ENCODE data around the gene WDR64.
"Not testable (repeated sequence)": the region's sequence is repeated elsewhere in the genome, so short reads cannot be mapped to it uniquely, and the experiment has no call there.

Gene WDR64

DNA sequence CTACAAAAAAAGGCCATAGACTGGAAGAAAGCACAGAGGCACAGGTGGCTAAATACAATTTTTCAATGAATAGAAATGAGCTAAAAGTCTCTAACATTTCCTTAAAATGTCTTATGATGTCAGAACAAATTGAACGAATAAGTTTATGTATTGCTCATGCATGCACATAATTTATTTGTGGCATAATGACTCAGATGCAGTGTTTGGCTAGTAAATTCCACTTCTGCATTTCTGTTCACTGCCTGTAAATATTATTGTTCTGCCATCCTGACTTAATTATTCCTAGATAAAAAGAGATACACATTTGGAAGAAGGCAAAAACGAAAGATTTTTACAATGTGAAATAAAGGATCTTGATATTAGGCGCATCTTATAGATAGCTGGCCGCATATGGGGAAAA, 169.3 kb downstream of the WDR64 start:
- no peak overlapping the region for H3K27ac ChIP-seq (ENCODE audit: low read length)
- no peaks in the 10 kb centered on the region for H3K36me3 ChIP-seq (ENCODE audit: insufficient read depth, low read depth, low read length)
- H3K9me3 ChIP-seq (ENCODE audit: insufficient read depth, low read depth, low read length): no peaks in the 10 kb centered on the region
- no peaks in the 10 kb centered on the region for H3K27me3 ChIP-seq (ENCODE audit: insufficient read depth, low read length)
- no peaks in the 10 kb centered on the region for H3K4me1 ChIP-seq (ENCODE audit: insufficient read depth, low read length)
- no peak overlapping the region for H3K4me3 ChIP-seq (ENCODE audit: low read length)
- H3K9ac ChIP-seq (ENCODE audit: low read depth, low read length): no peak overlapping the region

DNA sequence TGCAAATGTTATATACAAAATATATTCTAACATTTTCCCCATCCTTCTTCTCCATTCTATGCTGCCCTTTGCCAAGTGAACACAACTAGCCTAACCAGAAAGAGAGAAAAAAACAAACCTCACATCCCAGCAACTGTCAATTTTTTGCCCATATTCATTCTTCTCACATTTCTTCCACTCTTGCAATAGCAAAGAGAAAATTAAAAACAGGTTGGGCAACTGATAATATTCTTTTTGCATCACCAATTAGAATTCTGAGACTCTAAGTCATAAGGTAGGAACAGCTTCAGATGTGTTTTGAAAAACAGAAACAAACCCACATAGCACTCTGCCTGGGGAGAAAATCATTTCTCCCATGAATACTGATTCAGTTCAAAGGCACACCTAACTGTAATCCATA, 170.8 kb downstream of the WDR64 start:
- Histone ChIP-seq H3K36me3 (ENCODE audit: insufficient read depth, low read depth, low read length) (no peaks in the 10 kb centered on the region), H3K4me1 (ENCODE audit: insufficient read depth, low read length) (no peaks in the 10 kb centered on the region), H3K9ac (ENCODE audit: low read depth, low read length) (no peak overlapping the region), H3K27me3 (ENCODE audit: insufficient read depth, low read length) (no peaks in the 10 kb centered on the region), H3K27ac (ENCODE audit: low read length) (no peak overlapping the region), H3K4me3 (ENCODE audit: low read length) (no peak overlapping the region), H3K9me3 (ENCODE audit: insufficient read depth, low read depth, low read length) (no peaks in the 10 kb centered on the region)

DNA sequence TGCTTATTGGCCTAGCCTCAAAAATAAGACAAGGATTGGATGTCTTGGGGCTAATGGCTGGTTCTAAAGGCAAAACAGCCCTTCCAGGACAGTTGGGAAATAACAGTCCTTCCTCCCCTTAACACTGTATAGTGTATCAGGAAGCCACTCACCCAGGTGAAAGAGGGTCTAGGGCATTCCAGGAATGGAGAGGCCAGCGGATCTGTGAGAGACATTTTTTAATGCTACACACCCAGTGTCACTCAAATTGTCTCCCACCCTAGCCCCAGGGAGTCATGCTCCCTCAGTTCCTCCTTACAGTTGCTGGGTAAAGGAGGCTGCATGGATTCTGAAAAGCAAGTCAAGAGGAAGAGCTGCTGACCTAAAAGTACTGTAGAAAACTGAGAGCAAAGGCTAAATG, 171.8 kb downstream of the WDR64 start:
- H3K9ac ChIP-seq (ENCODE audit: low read depth, low read length): no peak overlapping the region
- no peaks in the 10 kb centered on the region for H3K27me3 ChIP-seq (ENCODE audit: insufficient read depth, low read length)
- no peaks in the 10 kb centered on the region for H3K4me1 ChIP-seq (ENCODE audit: insufficient read depth, low read length)
- H3K9me3 ChIP-seq (ENCODE audit: insufficient read depth, low read depth, low read length): no peaks in the 10 kb centered on the region
- H3K36me3 ChIP-seq (ENCODE audit: insufficient read depth, low read depth, low read length): no peaks in the 10 kb centered on the region
- H3K27ac ChIP-seq (ENCODE audit: low read length): no peak overlapping the region
- no peak overlapping the region for H3K4me3 ChIP-seq (ENCODE audit: low read length)

DNA sequence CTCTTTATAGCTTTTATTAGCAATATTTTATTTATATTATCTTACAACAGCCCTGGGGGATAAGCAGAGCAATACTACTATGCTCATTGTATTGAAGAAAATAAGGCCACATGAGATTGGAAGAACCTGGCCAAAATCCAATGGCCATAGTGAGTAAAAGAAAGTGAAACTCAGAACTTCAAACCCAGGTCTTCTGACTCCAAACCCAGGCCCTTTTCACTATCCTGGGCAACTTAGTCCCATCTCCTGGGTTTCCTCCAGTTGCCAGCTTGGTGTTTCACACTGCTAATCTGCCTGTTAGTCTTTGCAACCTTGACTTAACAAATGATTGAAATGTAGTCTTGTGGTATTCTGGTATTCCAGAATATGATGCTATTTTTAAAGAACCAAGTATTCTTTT, 173.5 kb downstream of the WDR64 start:
- Histone ChIP-seq H3K27ac (ENCODE audit: low read length) (no peak overlapping the region), H3K4me3 (ENCODE audit: low read length) (no peak overlapping the region), H3K36me3 (ENCODE audit: insufficient read depth, low read depth, low read length) (no peaks in the 10 kb centered on the region), H3K27me3 (ENCODE audit: insufficient read depth, low read length) (no peaks in the 10 kb centered on the region), H3K9ac (ENCODE audit: low read depth, low read length) (no peak overlapping the region), H3K9me3 (ENCODE audit: insufficient read depth, low read depth, low read length) (no peaks in the 10 kb centered on the region), H3K4me1 (ENCODE audit: insufficient read depth, low read length) (no peaks in the 10 kb centered on the region)

DNA sequence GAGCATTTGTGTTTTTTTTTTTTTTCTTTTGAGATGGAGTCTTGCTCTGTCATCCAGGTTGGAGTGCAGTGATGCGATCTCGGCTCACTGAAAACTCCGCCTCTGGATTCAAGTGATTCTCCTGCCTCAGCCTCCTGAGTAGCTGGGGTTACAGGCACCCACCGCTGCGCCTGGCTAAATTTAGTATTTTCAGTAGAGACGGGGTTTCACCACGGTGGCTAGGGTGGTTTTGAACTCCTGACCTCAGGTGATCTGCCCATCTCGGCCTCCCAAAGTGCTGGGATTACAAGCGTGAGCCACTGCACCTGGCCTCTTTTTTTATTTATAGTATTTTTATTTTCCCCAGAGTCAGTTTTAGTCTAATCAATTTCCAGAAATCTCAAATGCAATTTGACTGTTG, 174.5 kb downstream of the WDR64 start:
- H3K36me3 ChIP-seq (ENCODE audit: insufficient read depth, low read depth, low read length); H3K27me3 ChIP-seq (ENCODE audit: insufficient read depth, low read length); H3K9ac ChIP-seq (ENCODE audit: low read depth, low read length); H3K4me3 ChIP-seq (ENCODE audit: low read length); H3K27ac ChIP-seq (ENCODE audit: low read length); H3K9me3 ChIP-seq (ENCODE audit: insufficient read depth, low read depth, low read length); H3K4me1 ChIP-seq (ENCODE audit: insufficient read depth, low read length): not testable (repeated sequence)

DNA sequence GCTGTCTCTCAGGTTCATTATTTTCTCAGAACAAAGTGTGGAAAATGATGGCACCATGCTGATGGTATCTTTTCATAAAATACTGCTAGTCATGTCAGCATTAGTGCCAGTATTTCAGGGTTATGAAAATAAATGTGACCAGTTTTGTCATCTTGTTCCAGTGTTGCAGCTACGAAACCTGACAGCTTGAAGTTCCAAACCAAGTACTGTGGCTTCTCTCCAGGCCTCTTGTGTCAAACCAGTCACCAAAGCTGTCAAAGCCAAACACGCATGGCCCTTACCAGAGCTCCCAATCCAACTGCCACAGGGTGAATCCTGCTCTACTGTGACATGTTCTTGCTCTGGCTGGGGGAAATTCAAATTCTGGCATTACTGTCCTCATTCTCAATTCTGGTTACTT, 175.2 kb downstream of the WDR64 start:
- no peaks in the 10 kb centered on the region for H3K9me3 ChIP-seq (ENCODE audit: insufficient read depth, low read depth, low read length)
- no peak overlapping the region for H3K9ac ChIP-seq (ENCODE audit: low read depth, low read length)
- no peaks in the 10 kb centered on the region for H3K4me1 ChIP-seq (ENCODE audit: insufficient read depth, low read length)
- no peaks in the 10 kb centered on the region for H3K27me3 ChIP-seq (ENCODE audit: insufficient read depth, low read length)
- no peaks in the 10 kb centered on the region for H3K36me3 ChIP-seq (ENCODE audit: insufficient read depth, low read depth, low read length)
- H3K4me3 ChIP-seq (ENCODE audit: low read length): no peak overlapping the region
- no peak overlapping the region for H3K27ac ChIP-seq (ENCODE audit: low read length)

DNA sequence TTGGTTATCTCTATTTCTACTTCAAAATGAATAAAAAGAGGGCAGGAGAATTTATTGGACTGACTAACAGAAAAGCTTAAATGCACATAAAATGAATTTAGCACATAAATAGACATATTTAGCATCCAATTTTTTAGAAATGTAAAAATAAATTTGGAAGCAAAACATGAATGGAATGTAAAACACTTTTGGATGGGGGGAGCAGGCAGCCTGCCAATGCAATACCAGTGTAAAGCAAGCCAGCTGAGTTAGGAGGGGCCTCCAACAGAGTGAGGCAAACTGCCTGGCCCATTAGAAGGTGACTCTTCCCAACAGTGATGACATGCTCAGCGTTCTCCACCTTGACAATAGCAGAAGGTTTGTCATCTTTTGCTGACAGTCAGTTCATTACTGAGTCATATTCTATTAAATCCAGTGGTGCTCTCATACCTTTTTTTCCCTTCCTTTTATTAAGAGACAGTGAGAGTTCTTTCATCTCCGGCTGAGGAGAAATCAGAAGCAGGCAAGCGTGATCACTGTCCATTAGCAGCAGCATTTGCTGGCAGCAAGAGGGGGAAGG, 176.5 kb downstream of the WDR64 start:
- Histone ChIP-seq H3K27ac (ENCODE audit: low read length) (no peak overlapping the region), H3K9me3 (ENCODE audit: insufficient read depth, low read depth, low read length) (no peaks in the 10 kb centered on the region), H3K4me1 (ENCODE audit: insufficient read depth, low read length) (no peaks in the 10 kb centered on the region), H3K27me3 (ENCODE audit: insufficient read depth, low read length) (no peaks in the 10 kb centered on the region), H3K9ac (ENCODE audit: low read depth, low read length) (no peak overlapping the region), H3K4me3 (ENCODE audit: low read length) (no peak overlapping the region), H3K36me3 (ENCODE audit: insufficient read depth, low read depth, low read length) (no peaks in the 10 kb centered on the region)

DNA sequence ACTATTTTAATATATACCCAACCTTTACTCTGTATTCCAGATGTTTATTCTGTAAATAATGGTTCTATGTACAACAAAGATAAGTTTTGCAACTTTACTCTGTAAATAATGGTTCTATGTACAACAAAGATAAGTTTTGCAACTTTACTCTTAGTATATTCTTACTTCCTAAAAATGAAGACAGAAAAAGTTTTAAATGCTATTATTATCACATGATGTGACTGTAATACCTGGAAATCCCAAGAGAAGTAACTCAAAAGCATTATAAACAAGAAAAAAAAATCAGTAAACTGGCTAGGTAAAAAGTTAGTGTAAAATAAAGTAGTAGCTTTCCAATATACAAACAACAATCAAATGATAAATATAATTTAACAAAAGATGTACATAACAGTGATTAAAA, 177.4 kb downstream of the WDR64 start:
- Histone ChIP-seq H3K9ac (ENCODE audit: low read depth, low read length) (no peak overlapping the region), H3K27ac (ENCODE audit: low read length) (no peak overlapping the region), H3K27me3 (ENCODE audit: insufficient read depth, low read length) (no peaks in the 10 kb centered on the region), H3K4me1 (ENCODE audit: insufficient read depth, low read length) (no peaks in the 10 kb centered on the region), H3K36me3 (ENCODE audit: insufficient read depth, low read depth, low read length) (no peaks in the 10 kb centered on the region), H3K4me3 (ENCODE audit: low read length) (no peak overlapping the region), H3K9me3 (ENCODE audit: insufficient read depth, low read depth, low read length) (no peaks in the 10 kb centered on the region)

DNA sequence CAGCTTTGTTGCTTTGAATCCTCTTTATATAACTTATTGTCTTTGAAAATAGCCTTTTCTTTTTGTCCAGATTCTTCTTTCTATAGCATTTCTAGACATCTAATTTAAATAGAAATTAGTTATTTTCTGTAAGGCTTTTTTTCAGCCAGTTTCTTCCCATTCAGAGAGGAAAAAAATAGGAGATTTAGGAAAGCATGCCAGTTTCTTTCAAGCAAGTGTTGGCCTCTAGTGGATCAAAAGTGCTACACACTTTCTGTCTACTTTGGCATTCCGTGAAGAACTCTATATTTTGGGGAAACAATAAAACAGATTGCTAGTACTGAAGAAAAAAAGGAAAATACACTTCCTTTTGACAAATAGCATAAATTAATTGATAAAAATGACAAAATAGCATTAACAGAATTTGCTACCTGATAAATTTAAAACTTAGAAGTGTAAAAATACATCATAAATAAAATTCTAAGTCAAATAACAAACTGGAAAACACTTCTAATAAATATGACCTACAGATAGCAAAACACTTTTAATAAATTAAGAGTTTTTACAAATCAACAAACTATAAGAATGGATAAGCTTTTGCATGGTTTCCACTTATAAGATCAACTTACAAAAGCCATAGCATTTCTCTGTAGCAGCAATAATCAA, 182.8 kb downstream of the WDR64 start:
- no peaks in the 10 kb centered on the region for H3K4me1 ChIP-seq (ENCODE audit: insufficient read depth, low read length)
- H3K4me3 ChIP-seq (ENCODE audit: low read length): no peak overlapping the region
- H3K9ac ChIP-seq (ENCODE audit: low read depth, low read length): no peak overlapping the region
- H3K9me3 ChIP-seq (ENCODE audit: insufficient read depth, low read depth, low read length): no peaks in the 10 kb centered on the region
- no peaks in the 10 kb centered on the region for H3K36me3 ChIP-seq (ENCODE audit: insufficient read depth, low read depth, low read length)
- H3K27me3 ChIP-seq (ENCODE audit: insufficient read depth, low read length): no peaks in the 10 kb centered on the region
- H3K27ac ChIP-seq (ENCODE audit: low read length): no peak overlapping the region

DNA sequence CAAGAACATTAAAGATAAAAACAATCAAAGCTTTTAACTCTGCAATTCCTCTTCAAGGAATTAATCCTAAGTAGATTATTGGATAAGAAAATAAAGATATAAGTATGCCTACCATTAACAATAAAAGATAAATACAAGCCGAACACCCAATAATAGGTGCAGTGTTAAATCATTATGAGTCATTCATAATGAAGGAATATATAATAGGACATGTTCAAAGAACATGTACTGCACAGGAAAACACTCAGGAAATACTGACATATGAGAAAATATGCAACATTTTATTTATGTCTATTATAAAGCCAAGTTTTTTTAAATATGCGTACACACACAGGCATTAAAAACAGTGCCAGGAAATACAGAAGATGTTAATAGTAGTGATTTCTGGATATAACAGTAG, 184.9 kb downstream of the WDR64 start:
- H3K9me3 ChIP-seq (ENCODE audit: insufficient read depth, low read depth, low read length): no peaks in the 10 kb centered on the region
- H3K27me3 ChIP-seq (ENCODE audit: insufficient read depth, low read length): no peaks in the 10 kb centered on the region
- H3K27ac ChIP-seq (ENCODE audit: low read length): no peak overlapping the region
- no peaks in the 10 kb centered on the region for H3K36me3 ChIP-seq (ENCODE audit: insufficient read depth, low read depth, low read length)
- H3K4me1 ChIP-seq (ENCODE audit: insufficient read depth, low read length): peaks cover under 1% of the 10 kb centered on the region; the same call in 1 of the 2 replicates
- no peak overlapping the region for H3K9ac ChIP-seq (ENCODE audit: low read depth, low read length)
- H3K4me3 ChIP-seq (ENCODE audit: low read length): no peak overlapping the region

DNA sequence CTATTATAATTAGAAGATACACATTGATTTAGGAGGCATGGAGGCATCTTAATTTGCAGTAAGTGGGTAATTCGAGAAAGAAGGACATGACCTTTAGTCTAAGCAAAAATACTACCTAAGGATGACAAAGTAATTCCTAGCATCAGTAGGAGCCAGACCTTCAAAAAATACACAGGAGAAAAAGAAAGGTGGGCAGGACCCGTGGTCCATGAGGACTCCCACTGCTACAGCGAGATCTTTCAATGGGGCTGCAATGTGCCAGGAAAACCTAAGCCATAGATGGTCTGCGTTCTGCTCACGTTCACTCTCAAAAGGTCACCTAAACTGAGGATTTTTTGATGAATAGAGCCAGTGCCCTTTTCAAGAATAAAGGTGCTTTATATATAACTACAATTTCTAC, 185.3 kb downstream of the WDR64 start:
- no peak overlapping the region for H3K9ac ChIP-seq (ENCODE audit: low read depth, low read length)
- peaks cover 6% of the 10 kb centered on the region; the same call in 1 of the 2 replicates for H3K4me1 ChIP-seq (ENCODE audit: insufficient read depth, low read length)
- H3K27ac ChIP-seq (ENCODE audit: low read length): no peak overlapping the region
- no peak overlapping the region for H3K4me3 ChIP-seq (ENCODE audit: low read length)
- no peaks in the 10 kb centered on the region for H3K36me3 ChIP-seq (ENCODE audit: insufficient read depth, low read depth, low read length)
- H3K9me3 ChIP-seq (ENCODE audit: insufficient read depth, low read depth, low read length): no peaks in the 10 kb centered on the region
- no peaks in the 10 kb centered on the region for H3K27me3 ChIP-seq (ENCODE audit: insufficient read depth, low read length)

DNA sequence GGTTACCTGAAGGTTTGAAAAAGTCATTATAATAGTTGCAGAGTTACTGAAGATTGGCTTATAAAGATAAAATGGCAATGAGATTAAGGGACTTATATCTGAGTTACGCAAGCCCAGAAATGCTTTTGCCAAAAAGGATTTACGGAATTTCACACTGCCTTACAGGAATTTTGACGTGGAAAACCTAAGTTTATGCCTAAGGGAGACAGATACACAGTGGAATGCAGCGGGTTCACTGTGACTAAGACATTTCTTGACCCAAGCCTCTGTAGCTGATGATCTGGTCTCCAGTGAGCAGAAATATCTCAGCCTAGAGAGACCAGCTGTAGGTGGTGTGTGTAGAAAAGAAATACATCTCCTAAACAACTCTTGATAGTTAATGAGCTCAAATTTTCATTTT, 185.8 kb downstream of the WDR64 start:
- no peaks in the 10 kb centered on the region for H3K36me3 ChIP-seq (ENCODE audit: insufficient read depth, low read depth, low read length)
- peaks cover 6% of the 10 kb centered on the region; the same call in 1 of the 2 replicates for H3K4me1 ChIP-seq (ENCODE audit: insufficient read depth, low read length)
- no peaks in the 10 kb centered on the region for H3K9me3 ChIP-seq (ENCODE audit: insufficient read depth, low read depth, low read length)
- no peak overlapping the region for H3K9ac ChIP-seq (ENCODE audit: low read depth, low read length)
- H3K27me3 ChIP-seq (ENCODE audit: insufficient read depth, low read length): no peaks in the 10 kb centered on the region
- H3K27ac ChIP-seq (ENCODE audit: low read length): no peak overlapping the region
- no peak overlapping the region for H3K4me3 ChIP-seq (ENCODE audit: low read length)
